Measurements from ENCODE around the gene SETD3. TPM values are rescaled to one million over a fixed set of nuclear protein-coding genes. Genes with fewer than 3 reads are reported as not detected.

Gene SETD3
- total and polyA plus RNA-seq, 2 experiments from 2014 or later: 40.7 to 68.0 TPM

DNA sequence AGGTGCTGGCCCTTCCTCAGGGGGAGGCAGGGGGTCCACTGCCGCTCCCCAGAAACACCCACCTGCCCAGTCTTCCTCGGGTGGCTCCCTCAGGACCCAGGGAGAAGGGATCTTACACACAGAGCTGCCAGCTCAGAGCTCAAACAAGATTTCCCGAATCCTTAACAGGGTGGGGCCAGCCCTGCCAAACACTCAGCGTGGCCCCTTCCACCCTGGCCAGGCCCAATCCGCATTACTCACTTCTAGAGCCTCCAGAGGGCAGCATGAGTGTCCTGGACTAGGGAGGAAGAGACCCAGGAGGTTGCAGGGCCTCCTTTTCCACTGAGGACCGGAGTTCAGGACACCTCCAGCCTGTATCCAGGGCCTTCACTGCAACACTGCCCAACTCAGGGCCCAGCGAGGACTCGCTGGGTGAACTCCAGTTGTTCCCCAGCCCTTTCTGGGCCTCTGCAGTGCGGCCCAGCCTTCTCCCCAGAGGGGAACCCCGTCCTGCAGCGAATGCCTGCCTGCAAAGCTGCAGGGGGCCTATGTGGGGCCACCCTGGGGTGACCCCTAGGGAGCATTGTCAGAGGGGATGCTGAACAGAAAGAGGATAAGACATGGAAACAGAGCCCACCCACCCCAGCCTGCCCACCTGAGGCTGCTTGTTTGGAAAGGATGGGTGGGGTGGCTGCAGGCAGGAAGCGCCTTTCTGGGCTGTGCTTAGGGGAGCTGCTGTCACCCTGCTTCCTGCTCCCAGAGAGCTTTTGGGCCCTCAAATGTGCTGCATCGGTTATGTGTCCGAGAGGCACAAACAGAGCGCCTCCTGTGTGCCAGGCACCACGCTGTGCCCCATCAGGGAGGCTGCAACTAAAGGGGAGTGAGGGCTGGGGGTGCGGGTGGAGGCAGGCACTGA is 44.4 kb upstream of the SETD3 start:
- H3K4me3 Mint-ChIP-seq: peak overlapping the region; percentile 17; the same call in 1 of the 3 replicates
- TF ChIP-seq CREB1 (CRISPR knock-in tag; IDR thresholded peaks at IDR 0.05; ENCODE audit: low read depth): no peak
- no peak for TF ChIP-seq NANOG (IDR thresholded peaks at IDR 0.05; ENCODE audit: borderline replicate concordance)
- TF ChIP-seq, protein P1, sequence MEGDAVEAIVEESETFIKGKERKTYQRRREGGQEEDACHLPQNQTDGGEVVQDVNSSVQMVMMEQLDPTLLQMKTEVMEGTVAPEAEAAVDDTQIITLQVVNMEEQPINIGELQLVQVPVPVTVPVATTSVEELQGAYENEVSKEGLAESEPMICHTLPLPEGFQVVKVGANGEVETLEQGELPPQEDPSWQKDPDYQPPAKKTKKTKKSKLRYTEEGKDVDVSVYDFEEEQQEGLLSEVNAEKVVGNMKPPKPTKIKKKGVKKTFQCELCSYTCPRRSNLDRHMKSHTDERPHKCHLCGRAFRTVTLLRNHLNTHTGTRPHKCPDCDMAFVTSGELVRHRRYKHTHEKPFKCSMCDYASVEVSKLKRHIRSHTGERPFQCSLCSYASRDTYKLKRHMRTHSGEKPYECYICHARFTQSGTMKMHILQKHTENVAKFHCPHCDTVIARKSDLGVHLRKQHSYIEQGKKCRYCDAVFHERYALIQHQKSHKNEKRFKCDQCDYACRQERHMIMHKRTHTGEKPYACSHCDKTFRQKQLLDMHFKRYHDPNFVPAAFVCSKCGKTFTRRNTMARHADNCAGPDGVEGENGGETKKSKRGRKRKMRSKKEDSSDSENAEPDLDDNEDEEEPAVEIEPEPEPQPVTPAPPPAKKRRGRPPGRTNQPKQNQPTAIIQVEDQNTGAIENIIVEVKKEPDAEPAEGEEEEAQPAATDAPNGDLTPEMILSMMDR (conservative IDR thresholded peaks at IDR 0.05; ENCODE audit: low read depth in 2 of 2): peak; percentile 27 to 68
- Histone ChIP-seq H3K4me3 (no peak overlapping the region), H3K79me2 (replicated peaks; ENCODE audit: insufficient read depth) (no peaks in the 10 kb centered on the region; the same call in 1 of the 2 replicates), H3K4me1 (ENCODE audit: insufficient read depth) (peaks cover 38% of the 10 kb centered on the region), H3K4me2 (peak overlapping the region; percentile 63), H4K20me1 (replicated peaks; ENCODE audit: insufficient read depth) (no peaks in the 10 kb centered on the region), H3K9me2 (ENCODE audit: insufficient read depth) (no peaks in the 10 kb centered on the region), H3K27ac (ENCODE audit: low read depth) (peak overlapping the region; percentile 74), H2AFZ (no peak overlapping the region), H3F3A (replicated peaks; ENCODE audit: low read depth) (0 out of 2 replicates have a peak, but pooled peaks cover 8% of the 10 kb centered on the region), H3K36me3 (ENCODE audit: insufficient read depth) (no peaks in the 10 kb centered on the region), H3K27me3 (ENCODE audit: insufficient read depth) (no peaks in the 10 kb centered on the region)
- H3K36me3 Mint-ChIP-seq (ENCODE audit: low read depth): no peaks in the 10 kb centered on the region; the same call in 2 of the 3 replicates
- ATAC-seq (peak; percentile 37), DNase-seq (ENCODE audit: low spot score) (peak; percentile 65)
- no peaks in the 10 kb centered on the region for H3K9me3 Mint-ChIP-seq
- H3K27ac Mint-ChIP-seq: peak overlapping the region; percentile 67; the same call in 1 of the 2 replicates
- H3K4me1 Mint-ChIP-seq: peaks cover 52% of the 10 kb centered on the region
- peaks cover 18% of the 10 kb centered on the region for H3K27me3 Mint-ChIP-seq (ENCODE audit: insufficient read depth, low read depth, poor library complexity)

DNA sequence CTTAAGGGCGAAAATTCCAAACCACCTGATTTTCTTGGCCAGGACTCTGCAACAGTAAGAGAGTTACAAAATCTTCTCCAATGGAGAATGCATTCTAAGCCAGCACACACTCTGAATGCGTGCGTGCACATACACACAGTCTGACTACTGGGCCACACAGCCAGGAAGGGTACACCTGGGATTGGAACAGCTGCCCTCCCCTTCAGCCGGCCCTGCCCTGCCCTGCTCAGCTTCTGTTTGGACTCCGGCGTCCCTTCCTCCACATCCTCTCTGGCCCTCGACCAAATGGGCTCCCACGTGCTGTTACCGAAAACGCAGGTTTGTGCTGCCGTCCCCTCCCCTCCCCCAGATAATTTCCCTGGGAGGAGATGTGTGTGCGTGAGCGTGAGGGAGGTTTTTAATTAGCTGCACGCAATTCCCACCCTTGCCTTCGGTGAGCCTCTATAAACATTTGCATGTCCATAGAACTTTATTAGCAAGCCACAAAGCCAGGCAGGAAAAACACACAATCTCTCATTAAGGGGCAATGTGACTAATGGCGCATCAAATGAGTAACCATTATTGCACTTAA is 43.5 kb upstream of the SETD3 start:
- H3K4me1 ChIP-seq (ENCODE audit: insufficient read depth): peaks cover 38% of the 10 kb centered on the region
- Mint-ChIP-seq H3K4me3 (peak overlapping the region; percentile 37; the same call in 1 of the 3 replicates), H3K4me1 (peaks cover 51% of the 10 kb centered on the region), H3K27me3 (ENCODE audit: insufficient read depth, low read depth, poor library complexity) (peaks cover 18% of the 10 kb centered on the region), H3K36me3 (ENCODE audit: low read depth) (no peaks in the 10 kb centered on the region; the same call in 2 of the 3 replicates), H3K9me3 (no peaks in the 10 kb centered on the region), H3K27ac (no peak overlapping the region)
- no peaks in the 10 kb centered on the region for H3K9me2 ChIP-seq (ENCODE audit: insufficient read depth)
- H3K27me3 ChIP-seq (ENCODE audit: insufficient read depth): no peaks in the 10 kb centered on the region
- no peak for DNase-seq (ENCODE audit: low spot score)
- no peak overlapping the region for H3K4me3 ChIP-seq
- 0 out of 2 replicates have a peak, but pooled peaks cover 8% of the 10 kb centered on the region for H3F3A ChIP-seq (replicated peaks; ENCODE audit: low read depth)
- ATAC-seq: no peak
- no peaks in the 10 kb centered on the region for H3K79me2 ChIP-seq (replicated peaks; ENCODE audit: insufficient read depth)
- H3K36me3 ChIP-seq (ENCODE audit: insufficient read depth): no peaks in the 10 kb centered on the region
- H2AFZ ChIP-seq: no peak overlapping the region
- H3K27ac ChIP-seq (ENCODE audit: low read depth): peak overlapping the region; percentile 74
- no peak for TF ChIP-seq POLR2AphosphoS5 (IDR thresholded peaks at IDR 0.05; ENCODE audit: low read depth)
- TF ChIP-seq EZH2 (IDR thresholded peaks at IDR 0.05; ENCODE audit: low read depth, unreplicated experiment): no peak
- peak overlapping the region; percentile 63 for H3K4me2 ChIP-seq
- no peaks in the 10 kb centered on the region; the same call in 1 of the 2 replicates for H4K20me1 ChIP-seq (replicated peaks; ENCODE audit: insufficient read depth)

DNA sequence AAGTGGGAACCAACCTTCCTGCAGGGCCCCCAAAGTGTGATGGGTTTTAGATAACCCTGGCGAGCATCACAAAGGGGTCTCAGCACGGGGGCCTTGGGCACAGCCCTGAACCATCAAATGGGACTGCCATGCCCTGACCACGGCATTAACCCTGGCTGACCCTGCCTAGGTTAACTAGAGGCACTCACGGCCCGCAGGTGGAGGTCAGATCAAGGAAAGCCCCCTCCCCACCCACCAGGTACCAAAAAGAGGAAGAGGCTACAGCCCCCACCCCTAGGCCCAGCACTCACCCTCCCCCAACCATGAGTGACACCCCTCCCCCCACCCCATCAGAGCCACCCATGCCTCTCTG is 43.0 kb upstream of the SETD3 start:
- H3K27ac Mint-ChIP-seq: no peak overlapping the region
- H3K4me3 ChIP-seq: 0 out of 2 replicates have a peak overlapping the region, but pooled peaks have one; percentile 26
- no peak overlapping the region for H3K27ac ChIP-seq (ENCODE audit: low read depth)
- H3K27me3 Mint-ChIP-seq (ENCODE audit: insufficient read depth, low read depth, poor library complexity): peaks cover 16% of the 10 kb centered on the region
- 0 out of 2 replicates have a peak, but pooled peaks cover 8% of the 10 kb centered on the region for H3F3A ChIP-seq (replicated peaks; ENCODE audit: low read depth)
- H3K4me1 Mint-ChIP-seq: peaks cover 50% of the 10 kb centered on the region
- H2AFZ ChIP-seq: no peak overlapping the region
- H3K9me2 ChIP-seq (ENCODE audit: insufficient read depth): no peaks in the 10 kb centered on the region
- no peaks in the 10 kb centered on the region; the same call in 1 of the 2 replicates for H4K20me1 ChIP-seq (replicated peaks; ENCODE audit: insufficient read depth)
- no peaks in the 10 kb centered on the region for H3K27me3 ChIP-seq (ENCODE audit: insufficient read depth)
- ATAC-seq: no peak
- peaks cover 38% of the 10 kb centered on the region for H3K4me1 ChIP-seq (ENCODE audit: insufficient read depth)
- no peaks in the 10 kb centered on the region for H3K9me3 Mint-ChIP-seq
- peak overlapping the region; percentile 63; the same call in 1 of the 2 replicates for H3K4me2 ChIP-seq
- no peaks in the 10 kb centered on the region for H3K36me3 ChIP-seq (ENCODE audit: insufficient read depth)
- no peaks in the 10 kb centered on the region for H3K79me2 ChIP-seq (replicated peaks; ENCODE audit: insufficient read depth)
- no peak for DNase-seq (ENCODE audit: low spot score)
- H3K4me3 Mint-ChIP-seq: no peak overlapping the region
- H3K36me3 Mint-ChIP-seq (ENCODE audit: low read depth): no peaks in the 10 kb centered on the region; the same call in 2 of the 3 replicates
- TF ChIP-seq STAT1 (IDR thresholded peaks at IDR 0.05; ENCODE audit: unreplicated experiment) (no peak), POLR2AphosphoS5 (IDR thresholded peaks at IDR 0.05; ENCODE audit: low read depth) (no peak), ZNF114 (CRISPR knock-in tag; IDR thresholded peaks at IDR 0.05) (no peak)
- TF ChIP-seq, protein P1 (conservative IDR thresholded peaks at IDR 0.05; ENCODE audit: low read depth in 2 of 2): no peak
- TF ChIP-seq, protein P2, sequence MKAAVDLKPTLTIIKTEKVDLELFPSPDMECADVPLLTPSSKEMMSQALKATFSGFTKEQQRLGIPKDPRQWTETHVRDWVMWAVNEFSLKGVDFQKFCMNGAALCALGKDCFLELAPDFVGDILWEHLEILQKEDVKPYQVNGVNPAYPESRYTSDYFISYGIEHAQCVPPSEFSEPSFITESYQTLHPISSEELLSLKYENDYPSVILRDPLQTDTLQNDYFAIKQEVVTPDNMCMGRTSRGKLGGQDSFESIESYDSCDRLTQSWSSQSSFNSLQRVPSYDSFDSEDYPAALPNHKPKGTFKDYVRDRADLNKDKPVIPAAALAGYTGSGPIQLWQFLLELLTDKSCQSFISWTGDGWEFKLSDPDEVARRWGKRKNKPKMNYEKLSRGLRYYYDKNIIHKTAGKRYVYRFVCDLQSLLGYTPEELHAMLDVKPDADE (IDR thresholded peaks at IDR 0.05): no peak
